Measurements from ENCODE around the gene RPL15.

DNA sequence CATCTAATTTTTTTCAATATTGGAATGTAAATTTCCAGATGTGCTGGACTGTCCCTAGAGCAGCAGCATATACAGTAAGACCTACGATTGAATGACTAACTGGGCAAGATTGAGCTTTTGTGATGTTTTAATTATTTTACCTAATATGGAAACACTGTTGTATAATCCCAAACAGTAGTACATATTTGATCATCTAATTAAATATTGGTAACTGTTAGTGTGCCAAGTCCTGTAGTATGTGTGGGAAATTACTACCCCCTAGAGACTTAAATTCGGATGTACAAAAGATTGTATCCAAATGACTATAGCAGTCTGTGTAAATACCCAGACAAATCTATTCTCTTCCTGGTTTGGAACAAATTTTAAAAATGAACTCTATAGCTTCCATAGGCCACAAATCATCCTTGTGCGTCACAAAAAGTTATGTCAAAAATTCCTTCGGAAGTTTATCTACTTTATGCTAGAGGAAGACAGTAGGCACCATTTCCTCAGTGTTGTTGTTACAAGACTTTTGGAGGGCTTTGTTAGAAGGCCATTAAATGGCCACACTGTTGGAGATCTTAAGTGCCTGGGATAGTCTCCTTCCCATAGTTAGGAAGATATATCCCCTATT is 41.7 kb upstream of the RPL15 start:
- TF ChIP-seq KDM5A (IDR thresholded peaks at IDR 0.05): no peak
- TF ChIP-seq CHD2 (IDR thresholded peaks at IDR 0.05; ENCODE audit: low read length, partially characterized antibody): no peak
- TF ChIP-seq EP300 (IDR thresholded peaks at IDR 0.05): no peak
- TF ChIP-seq, protein P1, sequence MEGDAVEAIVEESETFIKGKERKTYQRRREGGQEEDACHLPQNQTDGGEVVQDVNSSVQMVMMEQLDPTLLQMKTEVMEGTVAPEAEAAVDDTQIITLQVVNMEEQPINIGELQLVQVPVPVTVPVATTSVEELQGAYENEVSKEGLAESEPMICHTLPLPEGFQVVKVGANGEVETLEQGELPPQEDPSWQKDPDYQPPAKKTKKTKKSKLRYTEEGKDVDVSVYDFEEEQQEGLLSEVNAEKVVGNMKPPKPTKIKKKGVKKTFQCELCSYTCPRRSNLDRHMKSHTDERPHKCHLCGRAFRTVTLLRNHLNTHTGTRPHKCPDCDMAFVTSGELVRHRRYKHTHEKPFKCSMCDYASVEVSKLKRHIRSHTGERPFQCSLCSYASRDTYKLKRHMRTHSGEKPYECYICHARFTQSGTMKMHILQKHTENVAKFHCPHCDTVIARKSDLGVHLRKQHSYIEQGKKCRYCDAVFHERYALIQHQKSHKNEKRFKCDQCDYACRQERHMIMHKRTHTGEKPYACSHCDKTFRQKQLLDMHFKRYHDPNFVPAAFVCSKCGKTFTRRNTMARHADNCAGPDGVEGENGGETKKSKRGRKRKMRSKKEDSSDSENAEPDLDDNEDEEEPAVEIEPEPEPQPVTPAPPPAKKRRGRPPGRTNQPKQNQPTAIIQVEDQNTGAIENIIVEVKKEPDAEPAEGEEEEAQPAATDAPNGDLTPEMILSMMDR (IDR thresholded peaks at IDR 0.05): no peak
- no peak for TF ChIP-seq MAZ (IDR thresholded peaks at IDR 0.05; ENCODE audit: borderline replicate concordance, low read depth, low read length)
- no peak for TF ChIP-seq SMC3 (IDR thresholded peaks at IDR 0.05)
- no peak for TF ChIP-seq POLR2A (IDR thresholded peaks at IDR 0.05; ENCODE audit: low read length)
- TF ChIP-seq, protein P2, sequence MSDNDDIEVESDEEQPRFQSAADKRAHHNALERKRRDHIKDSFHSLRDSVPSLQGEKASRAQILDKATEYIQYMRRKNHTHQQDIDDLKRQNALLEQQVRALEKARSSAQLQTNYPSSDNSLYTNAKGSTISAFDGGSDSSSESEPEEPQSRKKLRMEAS (IDR thresholded peaks at IDR 0.05): no peak
